HG02884 (cell line): Measurements from ENCODE around the gene DNALI1.

Experiments used
- ATAC-seq: cut with Tn5 transposase; IDR thresholded peaks from one replicate; pipeline ENCODE4 v1.9.1; 2021; ENCODE audit warnings: mild to moderate bottlenecking, moderate library complexity; ENCODE audit not compliant: unreplicated experiment

DNALI1 gene

DNA sequence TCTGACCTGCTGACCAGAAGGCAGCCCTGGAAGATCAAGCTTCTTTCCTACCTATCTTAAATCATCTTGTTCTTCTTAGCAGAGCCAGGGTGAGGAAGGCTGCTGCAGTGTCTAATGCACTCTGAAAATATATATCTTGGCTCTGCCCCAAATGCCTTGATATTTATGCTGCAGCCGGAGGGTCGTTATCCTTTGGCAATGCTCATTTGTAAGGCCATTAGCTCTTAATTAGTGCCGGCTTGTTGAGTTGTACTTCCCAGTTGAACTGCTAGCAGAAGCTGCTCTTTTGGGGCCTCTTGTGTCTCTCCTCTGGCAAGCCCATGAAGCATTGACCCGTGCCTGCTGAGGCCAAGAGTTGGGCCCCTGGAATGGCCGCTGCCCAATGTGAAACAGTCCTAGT, 43.2 kb downstream of the DNALI1 start:
- no peak for ATAC-seq

DNA sequence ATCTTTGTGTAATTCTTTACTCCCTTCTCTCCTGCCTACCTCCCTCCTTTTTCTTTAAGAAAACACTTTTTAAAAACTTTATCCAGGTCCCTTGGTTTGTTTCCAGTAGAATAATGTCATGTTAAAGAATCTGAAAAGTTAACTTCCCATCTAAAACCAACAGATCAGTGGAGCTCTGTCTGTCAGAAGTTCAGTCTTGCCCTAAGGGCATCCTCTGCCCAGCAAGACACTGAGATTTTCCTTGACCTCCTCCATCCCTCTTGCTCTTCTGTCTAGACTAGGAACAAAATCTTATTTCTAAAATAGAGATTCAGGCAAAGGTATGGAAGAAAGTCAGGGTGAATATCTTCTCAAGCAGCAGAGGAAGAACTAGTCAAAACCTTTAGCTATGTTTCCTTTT, 44.7 kb downstream of the DNALI1 start:
- ATAC-seq = no peak

DNA sequence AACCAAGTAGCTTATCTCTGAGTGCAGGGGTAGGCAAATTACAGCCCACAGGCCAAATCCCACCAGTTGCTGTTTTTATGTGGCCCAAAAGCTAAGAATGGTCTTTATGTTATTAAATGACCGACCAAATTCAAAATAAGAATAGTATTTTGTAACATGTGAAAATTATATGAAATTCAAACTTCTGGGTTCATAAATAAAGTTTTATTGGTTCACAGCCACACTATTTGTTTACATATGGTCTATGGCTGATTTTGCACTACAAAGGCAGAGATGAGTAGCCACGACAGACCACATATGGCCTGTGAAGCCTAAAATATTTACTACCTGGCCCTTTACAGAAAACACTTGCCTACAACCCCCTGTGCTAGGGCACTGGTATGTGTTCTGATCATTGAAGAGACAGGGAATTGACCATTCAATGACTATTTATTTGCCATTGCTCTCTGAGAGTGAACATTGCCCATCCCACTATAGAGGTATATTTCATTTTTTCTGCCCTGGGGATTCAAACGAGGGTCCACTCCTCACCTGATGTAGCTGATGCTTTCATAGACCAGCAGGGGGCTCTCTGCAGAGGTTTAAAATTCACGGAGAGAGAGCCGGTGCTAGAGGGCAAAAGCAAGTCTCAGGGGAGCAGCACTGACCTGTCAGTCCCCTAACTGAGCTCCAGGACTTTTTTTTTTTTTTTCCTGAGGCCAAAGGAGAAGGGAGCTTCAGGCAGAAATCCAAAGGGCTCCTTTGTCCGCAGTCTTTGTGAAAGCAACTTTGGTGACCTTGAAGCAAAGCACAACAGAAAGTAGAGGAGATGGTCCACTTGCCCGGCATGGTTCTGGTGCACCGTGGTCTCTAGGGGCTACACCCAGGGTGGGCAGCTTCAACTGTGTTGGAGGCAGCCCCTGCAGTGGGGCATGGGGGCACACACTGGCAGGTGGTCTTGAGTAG, 46.3 kb downstream of the DNALI1 start:
- ATAC-seq = no peak

DNA sequence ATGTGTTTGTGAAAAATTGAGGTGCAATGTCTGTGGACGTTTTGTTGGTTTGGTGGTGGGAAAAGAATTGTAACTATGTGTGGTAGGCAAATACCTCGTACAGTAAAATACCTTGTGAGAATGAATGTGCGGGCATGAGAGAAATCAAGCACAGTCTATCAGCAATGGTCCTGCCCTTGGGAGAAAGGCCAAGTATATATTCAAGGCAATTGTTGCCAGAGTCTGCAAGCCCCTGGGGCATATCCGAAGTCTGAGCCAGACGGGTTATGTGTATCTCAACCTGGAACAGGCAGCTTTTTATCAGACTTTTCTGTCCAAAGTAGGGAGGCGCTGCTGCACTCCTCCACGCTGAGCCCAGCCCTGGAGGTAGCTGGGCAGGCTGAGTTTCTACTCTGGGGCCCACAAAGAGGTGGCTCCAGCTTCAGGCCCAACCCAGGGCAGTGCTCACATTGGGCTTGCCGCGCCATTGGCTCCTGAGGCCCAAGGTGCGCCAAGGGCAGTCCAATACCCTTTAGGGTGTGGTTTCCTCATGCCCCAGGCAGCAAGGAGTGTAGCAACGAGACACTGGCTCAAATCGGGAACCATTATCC, 48.4 kb downstream of the DNALI1 start:
- ATAC-seq = no peak

DNA sequence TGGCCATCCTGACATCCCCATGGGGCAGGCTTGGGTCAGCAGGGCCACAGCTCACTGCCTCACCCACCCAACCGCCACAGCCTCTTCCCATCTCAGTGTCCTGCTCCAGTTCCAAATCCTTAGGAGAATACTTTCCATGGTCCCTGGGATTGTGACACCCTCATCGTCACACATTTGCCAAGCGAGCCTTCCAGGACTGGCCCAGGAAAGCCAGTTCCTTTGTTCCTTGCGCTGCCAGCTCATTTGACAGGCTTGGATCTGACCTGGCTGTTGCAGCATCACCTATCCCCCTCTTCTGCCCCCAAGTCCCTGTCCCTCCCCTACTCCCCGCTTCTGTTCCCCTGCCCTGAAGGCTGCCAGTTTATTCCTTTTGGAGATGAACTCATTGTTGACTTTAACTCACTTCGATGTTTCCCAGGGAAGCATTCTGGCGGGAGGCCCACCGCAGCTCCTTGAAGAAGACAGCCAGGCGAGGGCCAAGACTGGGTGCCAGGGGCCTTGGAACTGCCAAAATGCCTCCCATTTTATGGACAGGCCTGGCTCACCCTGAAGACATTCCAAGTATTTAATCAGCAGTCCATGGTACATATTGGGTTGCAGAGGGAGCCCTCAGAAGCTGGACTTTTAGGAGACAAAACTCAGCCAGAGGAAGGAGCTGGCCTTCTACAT, 49.2 kb downstream of the DNALI1 start:
- ATAC-seq = no peak

DNA sequence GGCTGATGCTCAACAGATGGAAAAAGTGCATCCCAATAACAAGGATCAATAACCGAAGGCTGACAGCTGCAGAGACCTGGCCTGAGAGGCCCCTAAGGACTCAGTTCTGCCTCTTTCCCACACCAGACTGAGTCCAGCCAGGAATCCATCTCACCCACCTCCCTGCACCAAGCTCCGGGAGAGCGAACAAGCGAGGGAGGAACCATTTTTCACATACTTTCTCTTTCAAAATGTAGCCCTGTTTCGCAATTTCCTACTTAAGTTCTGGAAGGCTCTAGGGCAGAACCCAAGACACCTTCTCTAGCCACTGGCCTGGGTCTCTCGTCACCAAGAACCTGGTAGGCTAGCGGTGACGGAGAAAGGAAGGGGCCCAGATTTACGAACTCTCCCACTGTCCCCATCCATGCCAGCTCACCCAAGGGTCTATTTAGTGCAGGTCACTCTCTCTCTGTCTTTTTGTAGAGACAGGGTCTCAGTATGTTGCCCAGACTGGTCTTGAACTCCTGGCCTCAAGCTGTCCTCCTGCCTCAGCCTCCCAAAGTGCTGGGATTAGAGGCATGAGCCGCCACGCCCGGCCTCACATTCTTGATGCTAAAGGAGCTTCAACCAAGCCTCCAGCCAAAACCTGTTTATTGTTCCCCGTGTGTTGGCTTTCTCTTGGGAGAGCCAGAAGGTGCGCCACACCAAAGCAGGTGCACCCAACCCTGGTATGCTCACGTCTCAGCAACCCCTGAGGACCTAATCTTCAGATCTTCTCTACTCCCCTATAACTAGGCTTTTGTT, 49.9 kb downstream of the DNALI1 start:
- ATAC-seq = no peak

DNA sequence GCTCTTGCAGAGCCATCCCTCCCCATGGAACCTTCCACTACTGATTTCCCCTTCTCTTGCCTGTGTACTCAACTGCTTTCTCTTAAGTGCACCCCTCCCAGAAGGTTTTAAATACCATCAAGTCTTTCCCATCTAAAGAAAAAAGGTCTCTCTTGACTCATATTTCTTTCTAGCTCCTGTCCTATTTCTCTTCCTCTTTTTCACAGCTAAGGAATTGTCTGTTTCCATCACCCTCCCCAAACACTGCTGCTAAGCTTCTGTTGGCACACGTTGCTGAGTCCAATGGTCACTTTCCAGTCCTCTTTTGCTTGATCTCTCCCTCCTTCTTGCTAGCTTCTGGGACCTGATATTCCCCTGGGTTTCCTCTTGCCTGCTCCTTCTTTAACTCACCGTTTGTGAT, 52.3 kb downstream of the DNALI1 start:
- no peak for ATAC-seq

DNA sequence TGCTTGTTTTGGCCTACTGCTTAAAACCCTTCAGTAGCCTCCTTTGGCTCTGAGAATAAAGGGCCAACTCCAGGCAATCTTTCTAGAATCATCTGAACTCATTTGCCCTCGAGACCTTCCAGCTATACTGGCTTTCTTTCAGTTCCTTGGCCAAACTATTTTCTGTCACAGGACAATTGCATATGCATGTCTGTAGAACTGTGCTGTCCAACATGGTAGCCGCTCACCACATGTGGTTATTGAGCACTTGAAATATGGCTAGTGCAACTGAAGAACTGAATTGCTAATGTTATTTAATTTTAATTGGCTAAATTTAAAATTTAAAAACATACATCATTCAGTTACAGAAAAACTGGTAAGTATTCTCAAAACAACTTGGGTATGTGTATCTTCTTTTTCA, 53.3 kb downstream of the DNALI1 start:
- no peak for ATAC-seq

DNA sequence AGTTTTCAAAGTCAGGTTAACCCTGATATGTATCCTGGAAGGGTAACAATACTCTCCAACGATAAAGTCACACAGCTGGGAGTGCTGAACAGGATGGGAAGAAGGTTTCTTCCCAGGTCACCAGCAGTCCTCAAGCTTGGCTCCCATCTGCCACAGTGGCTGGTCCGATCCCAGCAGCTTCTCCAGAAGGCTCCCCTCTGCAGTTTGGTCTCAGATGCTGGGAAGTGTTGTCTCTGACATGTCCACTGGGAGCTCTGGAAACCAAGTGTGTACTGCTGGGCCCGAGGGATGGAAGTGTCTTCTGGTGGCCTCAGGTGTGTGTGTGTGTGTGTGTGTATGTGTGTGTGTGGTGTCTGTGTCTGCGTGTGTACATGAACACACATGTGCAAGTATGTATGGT, 55.4 kb downstream of the DNALI1 start:
- ATAC-seq = no peak

DNA sequence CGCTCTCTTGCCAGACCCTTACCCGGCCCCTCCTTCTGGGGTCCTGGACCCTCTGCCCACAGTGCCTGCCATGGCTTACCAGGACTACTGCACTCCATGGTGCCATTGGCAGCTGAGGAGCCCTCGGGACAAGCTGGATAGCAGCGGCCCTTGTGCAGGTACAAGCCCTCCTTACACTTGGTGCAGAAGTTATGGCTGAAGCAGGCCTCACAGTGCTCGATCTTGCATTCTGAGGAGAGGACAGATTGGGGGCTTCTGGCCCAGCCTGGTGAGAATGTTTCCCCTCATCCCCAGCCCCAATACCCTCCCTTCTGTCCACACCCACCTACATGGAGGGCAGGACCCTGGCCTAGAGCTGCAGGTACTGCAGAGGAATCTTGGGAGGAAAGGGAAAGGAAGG, 57.4 kb downstream of the DNALI1 start:
- no peak for ATAC-seq

DNA sequence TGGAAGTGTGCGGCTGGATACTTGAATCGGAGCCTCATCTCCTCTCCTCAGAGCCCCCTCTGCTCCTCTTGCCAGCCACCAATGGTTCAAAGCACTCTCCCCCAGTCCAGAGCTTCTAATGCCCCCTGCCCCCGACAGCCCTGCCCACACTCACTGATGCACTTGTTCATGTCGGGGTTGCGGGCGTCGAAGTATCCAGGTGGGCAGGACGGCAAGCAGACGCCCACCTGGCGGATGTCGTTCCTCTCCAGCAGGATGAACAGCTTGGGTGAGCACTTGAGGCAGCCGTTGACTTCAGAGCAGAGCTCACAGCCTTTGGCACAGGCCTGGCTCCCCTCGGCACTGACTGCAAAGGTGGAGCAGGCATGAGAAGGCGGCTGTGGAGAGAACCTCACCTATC, 59.6 kb downstream of the DNALI1 start:
- no peak for ATAC-seq
